ENCODE measurements around the gene PCDHGA1. TPM values are rescaled to one million over a fixed set of nuclear protein-coding genes. Genes with fewer than 3 reads are reported as not detected.

Gene PCDHGA1
- total RNA-seq, 6 experiments from 2014 or later, result 0.04 to 0.18 (median 0.12) TPM; not detected in 1

DNA sequence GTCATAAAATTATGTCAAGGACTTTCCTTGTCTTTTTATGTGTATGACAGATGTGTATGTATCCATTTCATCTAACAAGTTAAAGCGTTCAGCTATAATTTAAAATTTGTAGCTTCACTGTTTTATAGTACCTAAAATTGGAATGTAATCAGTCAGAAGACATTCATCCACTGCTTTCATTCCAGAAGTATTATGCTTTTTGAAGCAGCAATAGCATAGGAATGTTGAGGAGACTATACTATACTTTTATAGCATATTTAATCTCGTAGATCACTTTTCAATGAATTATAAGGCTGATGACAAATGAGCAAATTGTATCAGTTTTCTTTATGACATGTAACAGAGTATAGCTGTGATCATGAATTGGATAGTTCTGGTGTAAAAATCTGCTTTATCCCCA lies 106.9 kb downstream of the PCDHGA1 start:
- DNase-seq (no peak), ATAC-seq (no peak)
- Histone ChIP-seq H3K4me3 (no peak overlapping the region), H3K27me3 (no peaks in the 10 kb centered on the region), H3K27ac (no peak overlapping the region), H3K36me3 (no peaks in the 10 kb centered on the region), H3K9me3 (no peaks in the 10 kb centered on the region), H3K4me1 (no peaks in the 10 kb centered on the region)
- TF ChIP-seq, protein P1, sequence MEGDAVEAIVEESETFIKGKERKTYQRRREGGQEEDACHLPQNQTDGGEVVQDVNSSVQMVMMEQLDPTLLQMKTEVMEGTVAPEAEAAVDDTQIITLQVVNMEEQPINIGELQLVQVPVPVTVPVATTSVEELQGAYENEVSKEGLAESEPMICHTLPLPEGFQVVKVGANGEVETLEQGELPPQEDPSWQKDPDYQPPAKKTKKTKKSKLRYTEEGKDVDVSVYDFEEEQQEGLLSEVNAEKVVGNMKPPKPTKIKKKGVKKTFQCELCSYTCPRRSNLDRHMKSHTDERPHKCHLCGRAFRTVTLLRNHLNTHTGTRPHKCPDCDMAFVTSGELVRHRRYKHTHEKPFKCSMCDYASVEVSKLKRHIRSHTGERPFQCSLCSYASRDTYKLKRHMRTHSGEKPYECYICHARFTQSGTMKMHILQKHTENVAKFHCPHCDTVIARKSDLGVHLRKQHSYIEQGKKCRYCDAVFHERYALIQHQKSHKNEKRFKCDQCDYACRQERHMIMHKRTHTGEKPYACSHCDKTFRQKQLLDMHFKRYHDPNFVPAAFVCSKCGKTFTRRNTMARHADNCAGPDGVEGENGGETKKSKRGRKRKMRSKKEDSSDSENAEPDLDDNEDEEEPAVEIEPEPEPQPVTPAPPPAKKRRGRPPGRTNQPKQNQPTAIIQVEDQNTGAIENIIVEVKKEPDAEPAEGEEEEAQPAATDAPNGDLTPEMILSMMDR (IDR thresholded peaks at IDR 0.05), result no peak
- TF ChIP-seq POLR2A (IDR thresholded peaks at IDR 0.05), result no peak
- intact Hi-C loops (cut with DNase I), result no loop called here
- 88% methylated on average over 2 of the region's 2 CpGs for WGBS (ENCODE audit: insufficient coverage, low coverage, low lambda C conversion rate, missing lambda C conversion rate)

DNA sequence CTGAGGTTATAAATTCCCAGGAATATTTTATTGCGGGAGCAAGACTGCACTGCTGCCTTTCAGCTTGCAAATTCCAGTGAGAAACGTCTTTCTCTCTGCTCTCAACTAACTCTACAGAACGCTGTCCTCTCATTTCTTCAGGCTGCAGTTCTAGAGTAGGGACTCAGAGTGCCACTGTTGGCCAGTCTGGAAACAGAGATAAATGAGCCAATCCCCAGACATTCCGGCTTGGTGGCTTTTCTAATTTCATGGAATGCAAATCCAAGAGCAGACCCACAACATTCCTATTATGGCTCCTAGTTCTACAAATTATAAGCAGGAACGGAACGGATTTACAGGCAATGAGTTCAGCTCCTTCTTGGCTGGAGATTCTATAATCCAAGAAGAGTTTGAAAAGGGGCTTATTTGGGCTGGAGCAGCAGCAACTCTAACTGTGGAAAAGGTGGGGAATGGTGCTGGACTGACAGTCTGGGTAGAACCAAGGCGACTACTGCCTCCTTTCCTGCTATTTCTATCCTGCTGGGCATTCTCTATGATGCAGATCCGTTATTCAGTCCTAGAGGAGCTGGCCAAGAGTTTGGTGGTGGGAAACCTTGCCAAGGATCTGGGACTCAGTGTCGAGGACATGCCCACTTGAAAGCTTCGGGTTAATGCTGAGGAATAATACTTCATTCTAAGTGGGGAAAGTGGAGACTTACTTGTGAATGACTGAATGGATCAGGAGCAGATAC lies 109.3 kb downstream of the PCDHGA1 start:
- TF ChIP-seq POLR2A (IDR thresholded peaks at IDR 0.05), result no peak
- TF ChIP-seq, protein P1 (IDR thresholded peaks at IDR 0.05), result no peak
- H3K9me3 ChIP-seq, result no peaks in the 10 kb centered on the region

DNA sequence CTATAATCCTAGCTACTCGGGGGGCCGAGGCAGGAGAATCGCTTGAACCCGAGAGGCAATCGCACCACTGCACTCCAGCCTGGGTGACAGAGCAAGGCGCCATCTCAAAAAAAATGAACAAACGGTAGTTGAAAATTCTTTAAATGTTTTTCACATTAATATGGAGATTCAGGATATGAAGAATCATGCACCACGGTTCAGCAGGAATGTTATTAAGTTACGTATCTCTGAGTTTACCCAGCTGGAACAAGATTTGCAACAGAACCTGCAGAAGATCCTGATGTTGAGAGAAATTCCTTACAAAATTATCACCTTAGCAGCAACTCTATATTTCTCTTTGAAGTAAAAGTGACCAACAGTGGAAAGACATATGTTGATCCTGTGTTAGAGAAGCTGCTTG lies 110.0 kb downstream of the PCDHGA1 start:
- 87% methylated on average over 9 of the region's 9 CpGs for WGBS (ENCODE audit: insufficient coverage, low coverage, low lambda C conversion rate, missing lambda C conversion rate)
- Histone ChIP-seq H3K4me1 (no peaks in the 10 kb centered on the region), H3K9me3 (no peaks in the 10 kb centered on the region), H3K4me3 (no peak overlapping the region), H3K27ac (no peak overlapping the region), H3K27me3 (no peaks in the 10 kb centered on the region), H3K36me3 (no peaks in the 10 kb centered on the region)
- TF ChIP-seq, protein P1 (IDR thresholded peaks at IDR 0.05), result no peak
- no peak for TF ChIP-seq POLR2A (IDR thresholded peaks at IDR 0.05)
- DNase-seq, result no peak
- intact Hi-C loops (cut with DNase I), result no loop called here
- no peak for ATAC-seq

More for the DNA sequence above, 109.3 kb downstream of the PCDHGA1 start:
- Histone ChIP-seq H3K27me3 (no peaks in the 10 kb centered on the region), H3K27ac (no peak overlapping the region), H3K4me1 (no peaks in the 10 kb centered on the region), H3K4me3 (no peak overlapping the region), H3K36me3 (no peaks in the 10 kb centered on the region)
- intact Hi-C loops (cut with DNase I), result no loop called here
- DNase-seq (no peak), ATAC-seq (no peak)
- WGBS (ENCODE audit: insufficient coverage, low coverage, low lambda C conversion rate, missing lambda C conversion rate), result 68% methylated on average over 10 of the region's 10 CpGs

DNA sequence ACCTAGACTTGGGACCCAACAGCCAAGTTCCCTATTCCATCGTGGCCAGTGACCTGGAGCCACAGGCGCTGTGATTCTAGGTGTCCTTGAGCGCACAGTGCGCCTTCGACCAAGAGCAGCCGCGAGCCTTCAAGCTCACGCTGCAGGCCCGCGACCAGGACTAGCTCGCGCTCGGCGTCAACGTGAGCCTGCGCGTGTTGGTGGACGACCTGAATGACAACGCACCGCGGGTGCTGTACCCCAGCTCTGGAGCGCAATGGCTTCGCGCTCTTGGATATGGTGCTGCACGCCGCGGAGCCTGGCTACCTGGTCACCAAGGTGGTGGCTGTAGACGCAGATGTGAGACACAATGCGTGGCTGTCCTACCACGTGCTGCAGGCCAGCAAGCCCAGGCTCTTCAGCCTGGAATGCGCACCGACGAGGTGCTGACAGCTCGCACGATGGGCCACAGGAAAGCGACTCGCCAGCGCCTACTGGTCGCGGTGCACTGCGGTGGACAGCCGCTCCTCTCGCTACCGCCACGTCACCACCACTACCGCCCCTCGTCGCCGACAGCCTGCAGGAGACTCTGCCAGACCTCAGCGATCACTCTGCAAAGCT lies 111.4 kb downstream of the PCDHGA1 start:
- H3K4me3 ChIP-seq, result no peak overlapping the region
- no peaks in the 10 kb centered on the region for H3K4me1 ChIP-seq
- H3K36me3 ChIP-seq, result no peaks in the 10 kb centered on the region
- intact Hi-C loops (cut with DNase I), result no loop called here
- DNase-seq (no peak), ATAC-seq (no peak)
- H3K27ac ChIP-seq, result no peak overlapping the region
- H3K9me3 ChIP-seq, result no peaks in the 10 kb centered on the region
- H3K27me3 ChIP-seq, result no peaks in the 10 kb centered on the region
- TF ChIP-seq, protein P1 (IDR thresholded peaks at IDR 0.05), result no peak
- TF ChIP-seq POLR2A (IDR thresholded peaks at IDR 0.05), result no peak
- WGBS (ENCODE audit: insufficient coverage, low coverage, low lambda C conversion rate, missing lambda C conversion rate), result 40% methylated on average over 1 of the region's 50 CpGs

Data from right lobe of liver (tissue), 6 donors.